ENCODE results near the gene TLK2.
A peak's percentile ranks its signal among the peaks of the same experiment; 100 is the strongest.
"Not testable (repeated sequence)": the region's sequence is repeated elsewhere in the genome, so short reads cannot be mapped to it uniquely, and the experiment has no call there.

The TLK2 gene

DNA sequence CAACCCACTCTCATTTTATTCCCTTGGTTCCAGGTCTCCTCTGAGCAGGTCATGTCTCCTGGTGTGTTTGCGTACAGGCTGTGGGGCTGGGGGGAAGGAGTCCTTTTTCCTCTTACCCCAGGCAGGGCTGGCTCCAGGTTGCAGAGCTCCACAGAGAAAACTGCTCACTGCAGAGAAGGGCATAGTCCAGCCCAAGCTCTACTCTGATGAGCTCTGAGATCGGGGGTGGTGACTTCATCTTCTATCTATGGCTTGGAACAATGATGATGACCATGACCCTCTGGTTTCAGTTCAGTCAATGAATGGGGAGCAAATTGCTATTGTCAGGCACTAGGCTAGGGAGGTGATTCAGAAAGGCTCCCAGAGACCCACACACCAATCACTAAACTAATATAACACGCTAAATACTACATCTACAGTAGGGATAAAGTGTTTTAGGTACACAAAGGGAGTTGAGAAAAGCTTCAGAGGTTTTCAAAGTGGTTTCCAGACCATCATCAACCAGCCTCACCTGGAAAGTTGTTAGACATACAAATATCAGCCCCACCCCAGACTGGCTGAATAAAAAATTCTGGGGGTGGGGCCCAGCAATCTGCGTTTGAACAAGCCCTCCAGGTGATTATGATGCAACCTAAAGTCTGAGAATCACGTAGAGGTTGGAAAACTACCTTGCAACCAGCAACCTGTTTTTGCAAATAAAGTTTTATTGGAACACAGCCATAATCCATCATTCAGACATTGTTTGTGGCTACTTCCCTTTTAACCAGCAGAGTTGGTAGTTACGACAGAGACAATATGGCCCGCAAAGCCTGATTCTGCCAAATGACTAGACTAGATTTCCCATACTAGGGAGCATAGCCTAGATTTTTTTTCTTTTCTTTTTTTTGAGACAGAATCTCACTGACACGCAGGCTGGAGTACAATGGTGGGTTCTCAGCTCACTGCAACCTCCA is 5.3 kb upstream of the TLK2 start:
- not testable (repeated sequence) for H3K4me3 ChIP-seq (ENCODE audit: low read depth, low read length)
- peak; percentile 52 for DNase-seq (ENCODE audit: low read depth)

DNA sequence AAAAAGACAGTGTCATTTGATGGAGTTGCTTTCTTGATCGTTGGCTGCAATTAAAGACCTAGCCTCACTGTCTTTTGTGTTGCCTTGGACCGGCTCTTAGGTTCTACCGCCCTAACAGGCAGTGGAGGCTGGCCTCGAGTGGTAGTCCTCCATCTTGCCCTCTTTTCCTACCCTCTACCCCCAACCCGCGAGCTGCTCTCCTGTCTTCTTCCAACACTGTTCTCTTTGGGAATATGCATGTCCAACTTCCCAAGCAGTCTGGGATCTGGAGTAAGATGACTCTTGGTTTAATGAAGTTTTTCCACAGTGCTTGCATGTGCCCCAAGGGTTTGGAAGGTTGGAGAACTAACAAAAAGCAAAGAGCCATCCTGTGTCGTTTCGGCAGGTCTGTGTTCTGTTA is 1.5 kb upstream of the TLK2 start:
- peak overlapping the region; percentile 43 for H3K4me3 ChIP-seq (ENCODE audit: low read depth, low read length)
- not testable (repeated sequence) for DNase-seq (ENCODE audit: low read depth)

DNA sequence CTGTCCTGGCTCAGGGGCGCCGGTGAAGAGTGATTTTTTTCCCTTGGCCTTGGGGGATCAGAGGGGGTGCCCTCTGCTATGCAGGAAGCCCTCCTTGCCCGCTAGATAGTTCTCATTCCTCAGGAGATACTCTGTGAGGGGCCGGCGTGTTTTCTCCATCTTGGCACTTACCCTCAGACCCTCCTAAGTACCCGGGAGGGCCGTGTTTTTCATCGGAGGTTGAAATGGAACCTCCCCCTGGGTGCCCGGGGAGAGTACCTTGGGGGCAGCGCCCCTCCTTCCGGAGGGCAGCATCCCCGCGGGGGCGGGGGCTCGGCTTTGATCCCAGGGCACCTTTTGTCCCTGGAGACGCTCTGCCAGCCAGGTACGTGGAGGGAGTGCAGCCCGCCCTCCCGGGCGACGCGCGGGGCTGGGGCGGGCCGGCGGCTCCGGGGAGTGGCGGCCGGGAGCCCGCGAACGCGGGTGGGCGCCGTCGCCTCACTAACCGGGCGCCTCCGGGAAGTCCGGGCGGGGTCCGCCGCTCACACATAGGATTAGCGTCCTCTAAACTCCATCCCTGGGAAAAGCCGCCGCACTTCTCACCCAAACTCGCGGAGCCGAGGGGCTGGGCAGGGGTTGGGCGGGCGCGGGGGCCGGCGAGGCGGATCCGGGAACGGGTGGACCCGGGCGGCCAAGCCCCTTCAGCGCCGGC is 762 bp upstream of the TLK2 start:
- peak; percentile 23 for DNase-seq (ENCODE audit: low read depth)
- peak overlapping the region; percentile 43 for H3K4me3 ChIP-seq (ENCODE audit: low read depth, low read length)

DNA sequence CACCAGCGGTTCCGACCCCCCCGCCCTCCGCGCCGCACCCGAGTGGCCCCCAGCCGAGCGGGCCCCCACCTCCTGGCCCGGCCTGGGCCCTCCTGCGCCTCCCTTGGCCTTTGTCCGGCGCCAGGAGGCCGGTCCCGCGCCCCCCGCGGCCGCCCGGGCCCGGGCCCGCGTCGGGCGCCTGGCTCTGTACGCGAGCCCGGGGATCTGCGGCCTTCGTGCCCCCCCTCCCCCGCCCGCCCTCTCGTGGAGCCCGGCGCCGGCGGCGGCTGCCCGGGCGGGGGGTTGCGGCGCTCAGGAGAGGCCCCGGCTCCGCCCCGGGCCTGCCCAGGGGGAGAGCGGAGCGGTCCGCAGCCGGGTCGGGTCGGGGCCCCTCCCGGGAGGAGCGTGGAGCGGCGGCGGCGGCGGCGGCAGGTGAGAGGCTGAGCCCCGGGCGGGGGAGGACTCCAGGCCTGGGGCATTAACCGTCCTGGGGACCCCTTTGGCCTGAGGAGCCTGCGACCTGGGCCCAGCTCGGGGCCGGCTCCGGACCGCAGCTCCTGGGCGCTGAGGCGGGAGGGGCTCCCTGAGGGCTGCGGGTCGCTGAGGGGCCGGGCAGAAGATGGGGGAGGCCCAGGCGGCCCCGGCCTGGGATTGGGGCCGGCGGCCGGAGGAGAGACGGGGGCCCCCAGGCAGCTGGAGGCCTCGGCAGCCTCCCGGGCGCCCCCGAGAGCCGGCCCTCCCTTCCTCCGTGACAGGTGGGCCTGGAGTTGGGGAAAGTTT is 434 bp downstream of the TLK2 start:
- peak; percentile 53 for DNase-seq (ENCODE audit: low read depth)
- H3K4me3 ChIP-seq (ENCODE audit: low read depth, low read length) = peak overlapping the region; percentile 78

DNA sequence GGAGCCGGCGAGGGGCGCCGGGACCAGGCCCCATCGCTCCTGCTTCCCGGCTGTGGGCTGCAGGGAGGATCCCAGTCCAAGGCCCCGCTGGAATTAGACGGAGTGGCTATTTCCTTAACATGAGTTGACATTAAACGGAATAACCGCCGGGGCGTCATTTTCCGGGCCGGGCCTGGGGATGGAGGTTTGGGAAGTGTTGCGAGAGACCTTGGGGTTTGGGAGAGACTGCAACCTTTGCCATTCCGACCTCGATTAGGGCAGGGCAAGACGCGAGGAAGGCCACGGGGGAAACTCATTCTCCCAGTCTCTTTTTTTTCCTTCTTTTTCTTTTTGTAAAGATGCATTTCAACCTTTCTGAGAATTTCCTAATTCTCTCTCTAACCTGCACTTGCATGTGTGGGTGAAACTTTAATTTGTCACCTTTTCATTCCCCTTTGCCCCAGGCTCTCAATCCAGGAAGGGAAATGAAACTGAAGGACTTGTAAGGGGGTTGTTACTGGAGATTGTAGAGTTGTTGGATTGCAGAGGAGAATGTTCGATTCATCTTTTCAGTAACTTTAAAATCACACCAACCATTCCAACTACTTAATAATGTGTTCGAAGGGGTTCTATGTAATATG is 1.1 kb downstream of the TLK2 start:
- DNase-seq (ENCODE audit: low read depth) = peak; percentile 40
- H3K4me3 ChIP-seq (ENCODE audit: low read depth, low read length) = peak overlapping the region; percentile 78

DNA sequence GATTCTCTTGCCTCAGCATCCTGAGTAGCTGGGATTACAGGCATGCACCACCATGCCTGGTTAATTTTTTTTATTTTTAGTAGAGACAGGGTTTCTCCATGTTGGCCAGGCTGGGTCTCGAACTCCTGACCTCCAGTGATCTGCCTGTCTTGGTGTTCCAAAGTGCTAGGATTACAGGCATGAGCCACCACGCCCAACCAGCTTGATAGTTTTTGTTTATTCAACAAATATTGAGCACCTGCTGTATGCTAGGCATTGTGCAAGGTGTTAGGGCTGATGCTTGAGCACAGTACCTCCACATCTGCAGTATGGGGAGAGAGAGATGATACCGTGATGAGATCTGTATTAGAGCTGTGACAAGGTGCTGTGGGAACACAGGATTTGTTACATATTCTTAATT is 3.9 kb downstream of the TLK2 start:
- not testable (repeated sequence) for H3K4me3 ChIP-seq (ENCODE audit: low read depth, low read length); DNase-seq (ENCODE audit: low read depth)

DNA sequence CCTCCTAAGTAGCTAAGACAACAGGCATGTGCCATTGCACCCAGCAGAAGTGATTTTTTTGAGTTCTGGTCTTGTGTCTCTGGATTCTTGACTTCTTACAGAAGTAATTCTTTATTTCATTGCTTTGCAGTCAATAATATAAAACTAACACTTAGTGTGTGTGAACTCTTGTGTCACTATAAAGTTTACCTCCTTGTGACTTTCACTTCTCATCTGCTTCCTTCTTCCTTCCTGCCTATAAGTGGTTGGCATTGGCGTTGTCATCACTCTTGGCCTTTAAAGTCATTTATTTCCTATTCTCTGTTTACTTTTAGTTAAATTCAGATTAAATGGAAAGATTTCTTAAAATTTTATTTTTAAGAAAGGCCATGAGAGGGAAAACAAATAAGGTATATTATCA is 12.4 kb downstream of the TLK2 start:
- DNase-seq (ENCODE audit: low read depth); H3K4me3 ChIP-seq (ENCODE audit: low read depth, low read length): not testable (repeated sequence)

DNA sequence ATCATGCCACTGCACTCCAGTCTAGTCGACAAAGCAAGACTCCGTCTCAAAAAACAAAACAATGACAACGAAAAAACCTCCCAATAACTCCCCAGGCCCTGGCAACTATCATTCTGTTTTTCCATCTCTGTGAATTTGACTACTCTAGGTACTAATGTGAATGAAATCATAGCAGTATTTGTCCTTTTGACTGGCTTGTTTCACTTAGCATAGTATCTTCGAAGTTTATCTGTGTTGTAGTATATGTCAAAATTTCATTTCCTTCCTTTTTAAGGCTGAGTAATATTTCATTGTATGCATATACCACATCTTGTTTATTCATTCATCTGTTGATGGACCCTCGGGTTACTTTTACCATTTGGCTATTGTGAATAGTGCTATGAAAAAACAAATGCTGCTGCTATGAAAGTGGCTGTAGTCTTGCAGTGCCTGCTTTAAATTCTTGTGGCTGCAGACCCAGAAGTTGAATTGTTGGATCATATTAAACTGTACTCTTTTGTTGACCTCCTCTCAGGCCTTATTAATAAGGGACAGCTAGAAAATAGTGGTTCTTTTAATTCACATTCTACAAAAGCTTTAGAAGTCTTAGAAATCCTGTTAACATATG is 14.5 kb downstream of the TLK2 start:
- not testable (repeated sequence) for H3K4me3 ChIP-seq (ENCODE audit: low read depth, low read length); DNase-seq (ENCODE audit: low read depth)

DNA sequence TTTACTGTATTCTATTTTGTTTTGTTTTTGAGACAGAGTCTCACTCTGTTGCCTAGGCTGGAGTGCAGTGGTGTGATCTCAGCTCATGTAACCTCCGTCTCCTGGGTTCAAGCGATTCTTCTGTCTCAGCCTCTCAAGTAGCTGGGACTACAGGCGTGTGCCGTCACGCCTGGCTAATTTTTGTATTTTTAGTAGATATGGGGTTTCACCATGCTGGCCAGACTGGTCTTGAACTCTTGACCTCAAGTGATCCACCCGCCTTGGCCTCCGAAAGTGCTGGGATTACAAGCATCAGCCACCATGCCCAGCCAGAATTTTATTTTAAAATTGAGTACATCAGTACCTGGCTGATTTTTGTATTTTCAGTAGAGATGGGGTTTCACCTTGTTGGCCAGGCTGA is 15.4 kb downstream of the TLK2 start:
- not testable (repeated sequence) for H3K4me3 ChIP-seq (ENCODE audit: low read depth, low read length); DNase-seq (ENCODE audit: low read depth)

DNA sequence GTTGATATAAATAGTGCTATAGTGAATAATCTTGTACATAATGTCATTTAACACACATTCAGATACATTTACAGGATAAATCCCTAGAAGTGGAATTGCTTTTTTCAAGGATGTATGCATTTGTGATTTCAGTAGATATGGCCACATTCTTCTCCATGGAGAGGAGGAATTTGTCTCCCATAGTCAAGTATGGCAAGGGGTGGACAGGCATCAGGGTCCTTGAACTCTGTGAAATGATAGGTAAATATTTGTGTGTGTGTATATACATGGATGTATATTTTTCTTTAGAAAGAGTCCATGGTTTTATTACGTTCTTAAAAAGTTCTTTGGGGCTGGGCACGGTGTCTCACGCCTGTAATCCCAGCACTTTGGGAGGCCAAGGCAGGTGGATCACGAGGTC is 17.7 kb downstream of the TLK2 start:
- H3K4me3 ChIP-seq (ENCODE audit: low read depth, low read length); DNase-seq (ENCODE audit: low read depth): not testable (repeated sequence)

DNA sequence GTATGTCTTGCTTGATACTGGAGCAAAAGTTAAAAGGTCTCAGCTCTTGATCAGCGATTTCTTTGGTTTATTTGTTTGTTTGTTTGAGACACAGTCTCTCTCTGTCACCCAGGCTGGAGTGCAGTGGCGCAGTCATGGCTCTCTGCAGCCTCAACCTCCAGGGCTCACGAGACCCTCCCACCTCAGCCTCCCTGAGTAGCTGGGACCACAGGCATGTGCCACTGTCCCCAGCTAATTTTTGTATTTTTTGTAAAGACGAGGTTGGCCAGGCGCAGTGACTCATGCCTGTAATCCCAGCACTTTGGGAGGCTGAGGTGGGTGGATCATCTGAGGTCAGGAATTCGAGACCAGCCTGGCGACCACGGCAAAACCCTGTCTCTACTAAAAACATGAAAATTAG is 20.2 kb downstream of the TLK2 start:
- DNase-seq (ENCODE audit: low read depth); H3K4me3 ChIP-seq (ENCODE audit: low read depth, low read length): not testable (repeated sequence)

DNA sequence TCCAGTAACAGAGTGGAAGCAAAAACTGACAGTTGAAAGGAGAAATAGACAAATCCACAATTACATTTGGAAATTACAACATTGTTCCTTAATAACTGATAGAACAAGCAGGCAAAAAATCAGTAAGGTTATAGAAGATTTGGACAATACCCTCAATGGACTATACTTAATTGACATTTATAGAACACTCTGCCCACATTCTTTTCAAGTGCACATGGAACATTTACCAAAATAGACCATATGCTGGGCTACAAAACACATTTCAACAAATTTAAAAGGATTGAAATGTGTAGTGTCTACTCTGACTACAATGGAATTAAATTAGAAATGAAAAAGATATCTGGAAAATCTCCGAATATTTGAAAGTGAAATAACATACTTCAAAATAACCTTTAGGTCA is 21.8 kb downstream of the TLK2 start:
- not testable (repeated sequence) for H3K4me3 ChIP-seq (ENCODE audit: low read depth, low read length); DNase-seq (ENCODE audit: low read depth)

DNA sequence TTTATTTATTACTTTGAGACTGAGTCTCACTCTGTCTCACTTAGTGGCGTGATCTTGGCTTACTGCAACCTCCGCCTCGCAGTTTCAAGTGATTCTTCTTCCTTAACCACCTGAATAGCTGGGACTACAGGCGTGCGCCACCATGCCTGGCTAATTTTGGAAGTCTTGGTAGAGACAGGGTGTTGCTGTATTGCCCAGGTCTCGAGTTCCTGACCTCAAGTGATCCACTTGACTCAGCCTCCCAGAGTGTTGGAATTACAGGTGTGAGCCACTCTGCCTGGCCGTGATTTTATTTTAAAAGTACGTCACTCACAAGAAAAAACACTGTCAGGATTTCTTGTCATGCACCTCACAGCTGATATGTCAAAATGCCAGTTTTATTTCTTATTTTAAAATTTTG is 26.2 kb downstream of the TLK2 start:
- H3K4me3 ChIP-seq (ENCODE audit: low read depth, low read length); DNase-seq (ENCODE audit: low read depth): not testable (repeated sequence)

DNA sequence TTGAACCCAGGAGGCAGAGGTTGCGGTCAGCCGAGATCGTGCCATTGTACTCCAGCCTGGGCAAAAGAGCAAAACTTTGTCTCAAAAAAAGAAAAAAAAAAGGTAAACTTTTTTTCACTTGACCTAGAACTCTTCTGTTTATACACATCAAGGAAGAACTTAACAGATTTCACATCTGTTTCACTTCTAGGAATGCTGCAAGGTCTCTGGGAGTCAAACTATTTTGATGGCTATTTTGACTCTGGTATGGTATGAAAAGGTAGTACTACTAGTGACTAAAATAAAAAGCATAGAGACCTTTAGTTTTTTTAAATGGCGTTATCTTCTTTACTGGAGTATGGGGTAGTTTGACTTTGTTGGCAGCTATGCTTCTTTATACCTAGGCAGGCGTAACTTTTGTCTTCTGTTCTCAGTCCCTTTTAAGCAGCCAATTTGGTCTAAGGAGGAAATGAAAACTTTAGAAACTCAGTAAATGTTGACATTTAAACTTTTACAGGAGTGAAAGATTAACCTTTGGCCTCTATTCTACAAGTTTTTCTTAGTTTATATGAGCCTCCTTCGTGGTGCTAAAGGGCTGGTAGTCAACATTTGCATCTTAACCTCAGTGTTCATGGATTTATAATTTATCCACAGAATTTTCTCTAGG is 28.7 kb downstream of the TLK2 start:
- H3K4me3 ChIP-seq (ENCODE audit: low read depth, low read length); DNase-seq (ENCODE audit: low read depth): not testable (repeated sequence)

DNA sequence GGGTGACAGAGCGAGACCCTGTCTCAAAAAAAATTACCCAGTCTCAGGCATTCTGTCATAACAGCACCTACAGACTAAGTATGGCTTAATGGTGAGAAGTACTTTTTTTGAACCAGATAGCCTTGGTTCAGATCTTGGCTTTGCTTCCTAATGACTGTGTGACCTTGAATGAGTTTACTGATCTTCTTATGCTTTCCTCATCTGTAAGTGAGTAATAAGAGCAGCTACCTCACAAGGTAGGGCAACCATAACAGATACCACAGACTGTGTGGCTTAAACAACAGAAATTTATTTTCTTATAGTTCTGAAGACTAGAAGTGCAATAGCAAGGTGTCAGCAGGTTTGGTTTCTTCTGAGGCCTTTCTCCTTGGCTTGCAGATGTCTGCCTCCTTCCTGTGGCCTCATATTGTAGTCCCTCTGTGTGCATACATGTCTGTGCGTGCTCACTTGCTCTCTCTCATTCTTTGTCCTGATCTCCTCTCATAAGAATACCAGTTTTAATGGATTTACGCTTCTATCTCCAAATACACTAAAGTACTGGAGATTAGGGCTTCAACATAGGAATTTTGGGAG is 31.7 kb downstream of the TLK2 start:
- not testable (repeated sequence) for DNase-seq (ENCODE audit: low read depth); H3K4me3 ChIP-seq (ENCODE audit: low read depth, low read length)

DNA sequence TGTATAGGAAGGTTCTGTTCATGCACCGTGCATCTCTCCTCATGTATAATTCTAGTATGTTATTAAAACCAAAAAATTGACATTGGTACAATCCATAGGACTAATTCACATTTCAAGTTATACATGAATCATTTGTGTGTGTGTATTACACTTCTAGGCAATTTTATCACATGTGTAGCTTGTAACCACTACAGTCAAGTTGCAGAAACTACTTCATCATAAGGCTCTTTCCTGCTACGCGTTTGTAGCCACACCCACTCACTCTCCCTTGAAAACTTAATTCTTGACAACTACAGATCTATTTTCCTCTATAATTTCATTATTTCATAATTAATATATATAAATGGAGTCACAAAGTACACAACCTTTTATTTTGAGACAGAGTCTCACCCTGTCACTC is 32.4 kb downstream of the TLK2 start:
- DNase-seq (ENCODE audit: low read depth) = not testable (repeated sequence)

DNA sequence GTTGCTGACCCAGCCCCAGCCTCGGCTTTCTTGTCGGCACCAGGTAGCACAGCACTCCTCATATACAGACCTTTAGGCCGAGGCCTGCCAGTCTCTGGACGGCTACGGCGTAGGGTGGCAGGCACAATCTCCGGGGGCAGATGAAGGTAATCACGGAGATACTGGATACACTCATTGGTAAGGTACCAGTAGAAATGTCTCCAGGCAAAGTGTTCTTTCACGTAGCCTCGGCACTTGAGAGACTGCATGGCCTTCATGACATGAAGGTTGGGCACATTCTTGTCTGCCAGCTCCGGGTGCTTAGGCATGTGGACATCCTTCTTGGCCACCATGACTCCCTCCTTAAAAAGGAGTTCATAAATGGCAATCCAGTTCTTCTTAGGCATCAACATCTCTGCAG is 37.8 kb downstream of the TLK2 start:
- DNase-seq (ENCODE audit: low read depth); H3K4me3 ChIP-seq (ENCODE audit: low read depth, low read length): not testable (repeated sequence)

More for the DNA sequence above, 32.4 kb downstream of the TLK2 start:
- H3K4me3 ChIP-seq (ENCODE audit: low read depth, low read length) = not testable (repeated sequence)

DNA sequence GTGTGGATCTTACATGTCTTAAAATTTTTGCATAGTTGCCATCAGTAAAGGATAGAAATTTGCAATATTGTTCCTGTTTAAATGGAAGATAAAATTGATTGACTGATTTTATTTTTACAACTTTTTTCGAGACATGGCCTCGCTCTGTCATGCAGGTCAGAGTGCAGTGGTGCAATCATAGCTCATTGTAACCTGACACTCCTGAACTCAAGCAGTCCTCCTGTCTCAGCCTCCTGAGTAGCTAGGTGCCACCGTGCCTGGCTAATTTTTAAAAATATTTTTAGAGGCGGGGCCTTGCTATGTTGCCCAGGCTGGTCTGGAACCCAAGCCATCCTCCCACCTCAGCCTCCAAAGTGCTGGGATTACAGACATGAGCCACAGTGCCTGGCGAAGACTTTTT is 42.7 kb downstream of the TLK2 start:
- not testable (repeated sequence) for H3K4me3 ChIP-seq (ENCODE audit: low read depth, low read length); DNase-seq (ENCODE audit: low read depth)

Measured in NB4 (cell line).